Nephron progenitor cell (in vitro differentiated cells): ENCODE data around the gene KRT40.

ENCODE experiments used
- DNase-seq: peaks from one replicate; pipeline ENCODE4 v3.0.0; 2021
- H3K27ac Mint-ChIP-seq: 2 replicates; pipeline ENCODE4 v1.8.0; 2021; ENCODE audit warnings: mild to moderate bottlenecking, moderate library complexity, mixed read lengths
- H3K27me3 Mint-ChIP-seq: 2 replicates; pipeline ENCODE4 v1.8.0; 2021; ENCODE audit warnings: mild to moderate bottlenecking, low read depth, mixed read lengths; ENCODE audit not compliant: poor library complexity
- H3K36me3 Mint-ChIP-seq: 2 replicates; pipeline ENCODE4 v1.8.0; 2021; ENCODE audit warnings: low read depth, mixed read lengths
- H3K4me1 Mint-ChIP-seq: 2 replicates; pipeline ENCODE4 v1.8.0; 2021; ENCODE audit warnings: mixed read lengths
- H3K4me3 Mint-ChIP-seq: 2 replicates; pipeline ENCODE4 v1.8.0; 2021; ENCODE audit warnings: mild to moderate bottlenecking, moderate library complexity, mixed read lengths
- H3K9me3 Mint-ChIP-seq: 2 replicates; pipeline ENCODE4 v1.8.0; 2021; ENCODE audit warnings: mild to moderate bottlenecking, moderate library complexity, mixed read lengths
- TF ChIP-seq, protein P1 (sequence below): fragments of 200-600 bp; sonication (generic); IDR thresholded peaks from 2 replicates; pipeline ENCODE4 v1.5.0; 2021; ENCODE audit warnings: antibody characterized with exemption

KRT40 gene

DNA sequence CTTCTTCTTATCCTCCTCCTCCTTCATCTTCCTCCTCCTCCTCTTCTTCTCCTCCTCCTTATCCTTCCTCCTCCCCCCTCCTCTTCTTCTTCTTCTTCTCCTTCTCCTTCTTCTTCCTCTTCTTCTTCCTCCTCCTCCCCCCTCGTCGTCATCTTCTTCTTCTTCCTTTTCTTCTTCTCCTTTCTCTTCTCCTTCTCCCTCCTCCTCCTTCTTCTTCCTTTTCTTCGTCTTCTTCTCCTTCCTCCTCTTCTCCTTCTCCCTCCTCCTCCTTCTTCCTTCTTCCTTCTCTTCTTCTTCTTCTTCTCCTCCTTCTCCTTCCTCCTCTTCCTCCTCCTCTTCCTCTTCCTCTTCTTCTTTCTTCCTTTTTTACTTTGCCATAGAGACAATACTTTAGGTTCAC, 41.6 kb downstream of the KRT40 start:
- Mint-ChIP-seq H3K27ac (no peak overlapping the region), H3K36me3 (no peaks in the 10 kb centered on the region), H3K9me3 (no peaks in the 10 kb centered on the region), H3K4me1 (peaks cover 31% of the 10 kb centered on the region), H3K27me3 (peaks cover 7% of the 10 kb centered on the region), H3K4me3 (no peak overlapping the region)
- no peak for DNase-seq
- TF ChIP-seq, protein P1, sequence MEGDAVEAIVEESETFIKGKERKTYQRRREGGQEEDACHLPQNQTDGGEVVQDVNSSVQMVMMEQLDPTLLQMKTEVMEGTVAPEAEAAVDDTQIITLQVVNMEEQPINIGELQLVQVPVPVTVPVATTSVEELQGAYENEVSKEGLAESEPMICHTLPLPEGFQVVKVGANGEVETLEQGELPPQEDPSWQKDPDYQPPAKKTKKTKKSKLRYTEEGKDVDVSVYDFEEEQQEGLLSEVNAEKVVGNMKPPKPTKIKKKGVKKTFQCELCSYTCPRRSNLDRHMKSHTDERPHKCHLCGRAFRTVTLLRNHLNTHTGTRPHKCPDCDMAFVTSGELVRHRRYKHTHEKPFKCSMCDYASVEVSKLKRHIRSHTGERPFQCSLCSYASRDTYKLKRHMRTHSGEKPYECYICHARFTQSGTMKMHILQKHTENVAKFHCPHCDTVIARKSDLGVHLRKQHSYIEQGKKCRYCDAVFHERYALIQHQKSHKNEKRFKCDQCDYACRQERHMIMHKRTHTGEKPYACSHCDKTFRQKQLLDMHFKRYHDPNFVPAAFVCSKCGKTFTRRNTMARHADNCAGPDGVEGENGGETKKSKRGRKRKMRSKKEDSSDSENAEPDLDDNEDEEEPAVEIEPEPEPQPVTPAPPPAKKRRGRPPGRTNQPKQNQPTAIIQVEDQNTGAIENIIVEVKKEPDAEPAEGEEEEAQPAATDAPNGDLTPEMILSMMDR = no peak

GRCh38 chr17:40940266-40940665, 43.9 kb downstream of the KRT40 start:
- H3K36me3 Mint-ChIP-seq = no peaks in the 10 kb centered on the region
- DNase-seq = no peak
- H3K9me3 Mint-ChIP-seq = no peaks in the 10 kb centered on the region
- peaks cover 20% of the 10 kb centered on the region for H3K4me1 Mint-ChIP-seq
- TF ChIP-seq, protein P1 = no peak
- H3K27ac Mint-ChIP-seq = no peak overlapping the region
- H3K4me3 Mint-ChIP-seq = no peak overlapping the region
- peaks cover 7% of the 10 kb centered on the region for H3K27me3 Mint-ChIP-seq

DNA sequence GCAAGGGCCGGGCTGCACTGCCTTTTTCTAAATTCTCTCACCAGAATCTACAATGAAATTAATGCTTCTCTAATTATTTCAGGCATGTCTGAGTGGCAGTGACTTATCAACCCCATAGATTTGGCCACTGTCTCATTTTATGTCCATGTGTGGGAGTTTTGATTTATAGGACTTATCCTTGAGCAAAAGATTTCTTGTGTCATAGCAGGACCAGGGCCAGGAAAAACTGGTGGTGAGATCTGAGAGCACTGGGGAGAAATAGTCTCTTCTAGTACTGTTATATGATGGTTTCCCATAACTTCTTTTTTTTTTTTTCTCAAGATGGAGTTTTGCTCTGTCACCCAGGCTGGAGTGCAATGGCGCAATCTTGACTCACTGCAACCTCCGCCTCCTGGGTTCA, 45.1 kb downstream of the KRT40 start:
- DNase-seq = no peak
- Mint-ChIP-seq H3K36me3 (no peaks in the 10 kb centered on the region), H3K4me3 (no peak overlapping the region), H3K27ac (no peak overlapping the region), H3K4me1 (peaks cover 15% of the 10 kb centered on the region), H3K27me3 (peaks cover 7% of the 10 kb centered on the region), H3K9me3 (no peaks in the 10 kb centered on the region)
- TF ChIP-seq, protein P1 = no peak

DNA sequence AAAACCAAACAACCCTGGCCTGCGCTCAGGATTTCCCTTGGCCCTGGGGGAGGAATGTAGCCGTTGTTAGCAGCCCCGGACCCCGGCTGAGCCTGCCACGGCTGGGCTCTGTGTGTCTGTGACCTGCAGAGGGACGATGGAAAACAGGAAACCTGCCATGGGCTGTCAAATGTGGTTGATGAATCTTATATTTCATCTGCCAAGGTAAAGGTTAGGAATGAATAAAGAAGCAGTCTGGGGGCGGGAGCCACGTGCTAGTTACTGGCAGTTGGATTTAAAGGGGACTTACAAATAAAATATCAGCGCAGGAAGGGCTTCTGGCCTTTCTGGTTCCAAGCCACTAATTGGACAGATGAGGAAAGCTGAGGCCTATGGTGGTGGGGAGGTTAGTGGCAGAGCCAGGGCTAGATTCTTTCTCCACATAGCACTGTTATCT, 46.7 kb downstream of the KRT40 start, which contains the start of gene KRT23:
Gene KRT23 (minus strand): TSS at position 263 of the 436 bp plus-strand sequence. CDS start 1,043 bp downstream, outside the sequence.
- TF ChIP-seq, protein P1 = no peak
- Mint-ChIP-seq H3K4me3 (no peak within 1 kb of the TSS), H3K36me3 (no peaks in the 10 kb centered on the region), H3K27me3 (peaks cover 7% of the 10 kb centered on the region), H3K9me3 (no peaks in the 10 kb centered on the region), H3K4me1 (peaks cover 15% of the 10 kb centered on the region), H3K27ac (peak within 1 kb of the TSS; percentile 71)
- DNase-seq = peak; percentile 15

GRCh38 chr17:40936976-40937375, 47.1 kb downstream of the KRT40 start:
- H3K27ac Mint-ChIP-seq = no peak overlapping the region
- H3K27me3 Mint-ChIP-seq = peaks cover 7% of the 10 kb centered on the region
- DNase-seq = no peak
- TF ChIP-seq, protein P1 = no peak
- no peaks in the 10 kb centered on the region for H3K9me3 Mint-ChIP-seq
- no peaks in the 10 kb centered on the region for H3K36me3 Mint-ChIP-seq
- H3K4me3 Mint-ChIP-seq = no peak overlapping the region
- H3K4me1 Mint-ChIP-seq = peaks cover 15% of the 10 kb centered on the region

DNA sequence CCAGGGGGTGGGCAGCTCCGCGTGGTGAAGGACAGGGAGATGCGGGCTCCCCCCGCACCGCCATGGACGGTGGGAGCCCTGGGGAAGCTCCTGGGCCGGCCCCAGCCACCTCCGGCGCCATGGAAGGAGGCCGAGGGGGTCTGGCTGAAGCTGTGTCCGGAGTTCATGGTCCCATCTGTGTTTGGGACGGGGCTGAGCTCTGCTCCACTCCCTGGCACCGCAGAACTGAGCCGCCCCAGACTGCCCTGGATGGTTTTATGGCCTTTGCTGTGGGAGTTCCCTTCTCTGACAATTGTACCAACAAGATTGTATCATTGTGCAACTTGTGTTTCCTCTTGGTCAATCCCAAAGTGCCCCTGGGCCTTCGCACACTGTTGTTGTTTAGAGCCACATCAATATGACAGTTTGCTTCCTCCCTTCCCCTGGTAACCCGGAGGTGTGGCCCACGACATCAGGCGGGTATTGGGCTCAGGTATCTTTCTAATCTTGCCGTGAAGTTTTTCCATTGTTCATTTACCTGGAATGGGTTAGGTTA, 47.6 kb downstream of the KRT40 start:
- Mint-ChIP-seq H3K27me3 (peaks cover 7% of the 10 kb centered on the region), H3K27ac (no peak overlapping the region), H3K9me3 (no peaks in the 10 kb centered on the region), H3K4me3 (no peak overlapping the region), H3K4me1 (peaks cover 15% of the 10 kb centered on the region), H3K36me3 (no peaks in the 10 kb centered on the region)
- TF ChIP-seq, protein P1 = no peak
- no peak for DNase-seq
